ENCODE results near the gene KCNJ13.

- TF ChIP-seq CTCF (conservative IDR thresholded peaks at IDR 0.05; ENCODE audit: low read depth, low read length) (no peak), EZH2 (IDR thresholded peaks at IDR 0.05; ENCODE audit: borderline replicate concordance, low read depth, low read length, poor library complexity, severe bottlenecking) (no peak)
Measured at GRCh38 chr2:232802091-232802490, 25.7 kb upstream of the KCNJ13 start.
